Liver (tissue), 9 donors: ENCODE results near the gene RTN4RL2. TPM values are rescaled to one million over a fixed set of nuclear protein-coding genes. Genes with fewer than 3 reads are reported as not detected.
A peak's percentile ranks its signal among the peaks of the same experiment; 100 is the strongest.

Source experiments
- DNase-seq: peaks from one replicate; pipeline ENCODE4 v3.0.0-alpha.2; 2017; ENCODE audit warnings: low spot score
- H3K27ac ChIP-seq, 2 donors: one replicate each; pipeline ENCODE4 v1.7.0; 2013; ENCODE audit warnings: inconsistent platforms in 2 of 2, low read length in 2 of 2, control low read depth in 1 of 2, low read depth in 1 of 2, mild to moderate bottlenecking in 1 of 2
- H3K27me3 ChIP-seq, 4 donors: one replicate each; pipeline versions ENCODE4 v1.6.1 to v1.7.0; 2013; ENCODE audit warnings: low read length in 3 of 4, inconsistent platforms in 1 of 4, mild to moderate bottlenecking in 1 of 4, moderate library complexity in 1 of 4; ENCODE audit not compliant: control insufficient read depth in 4 of 4, insufficient read depth in 4 of 4
- H3K36me3 ChIP-seq, 4 donors: one replicate each; pipeline versions ENCODE4 v1.6.1 to v1.7.0; 2013; ENCODE audit warnings: low read length in 3 of 4, mild to moderate bottlenecking in 3 of 4, low read depth in 1 of 4, moderate library complexity in 1 of 4; ENCODE audit not compliant: control insufficient read depth in 4 of 4, insufficient read depth in 3 of 4
- H3K4me1 ChIP-seq, 4 donors: one replicate each; pipeline versions ENCODE4 v1.6.1 to v1.7.0; 2013; ENCODE audit warnings: low read length in 3 of 4, mild to moderate bottlenecking in 3 of 4, moderate library complexity in 1 of 4; ENCODE audit not compliant: control insufficient read depth in 4 of 4, insufficient read depth in 4 of 4
- H3K4me3 ChIP-seq, 3 donors: one replicate each; pipeline versions ENCODE4 v1.6.1 to v1.7.0; 2013; ENCODE audit warnings: low read length in 3 of 3, control low read depth in 1 of 3, low read depth in 1 of 3, mild to moderate bottlenecking in 1 of 3
- H3K9ac ChIP-seq, 2 donors: one replicate each; pipeline ENCODE4 v1.7.0; 2013; ENCODE audit warnings: low read length in 2 of 2, mild to moderate bottlenecking in 2 of 2, moderate library complexity in 2 of 2, control low read depth in 1 of 2, low read depth in 1 of 2
- H3K9me3 ChIP-seq, 4 donors: one replicate each; pipeline versions ENCODE4 v1.6.1 to v1.7.0; 2013; ENCODE audit warnings: low read length in 3 of 4; ENCODE audit not compliant: control insufficient read depth in 4 of 4
- CTCF ChIP-seq: fragments of 150-350 bp; IDR thresholded peaks from 2 replicates; pipeline ENCODE4 v1.5.1; 2017; ENCODE audit warnings: improper control_type of control experiment, low read depth, low read length; ENCODE audit not compliant: missing input control
- EGR1 ChIP-seq, 2 donors: IDR thresholded peaks; 2 replicates each; pipeline ENCODE4 v1.6.1; 2016 to 2018; ENCODE audit warnings: antibody characterized with exemption in 2 of 2, low read depth in 2 of 2
- FOXA1 ChIP-seq: IDR thresholded peaks from 2 replicates; pipeline ENCODE4 v1.6.1; 2016; ENCODE audit warnings: antibody characterized with exemption
- FOXA2 ChIP-seq: IDR thresholded peaks from 2 replicates; pipeline ENCODE4 v1.6.1; 2016; ENCODE audit warnings: antibody characterized with exemption
- GABPA ChIP-seq, 2 donors: IDR thresholded peaks in 1 of 2; conservative IDR thresholded peaks in 1 of 2; 2 replicates each; pipeline ENCODE4 v1.6.1; 2016; ENCODE audit warnings: antibody characterized with exemption in 2 of 2, mild to moderate bottlenecking in 1 of 2, moderate library complexity in 1 of 2
- HNF4A ChIP-seq, 2 donors: conservative IDR thresholded peaks; 2 replicates each; pipeline ENCODE4 v1.6.1; 2016; ENCODE audit warnings: antibody characterized with exemption in 2 of 2, mild to moderate bottlenecking in 2 of 2
- HNF4G ChIP-seq: IDR thresholded peaks from 2 replicates; pipeline ENCODE4 v1.6.1; 2016; ENCODE audit warnings: antibody characterized with exemption
- JUND ChIP-seq, 2 donors: IDR thresholded peaks; 2 replicates each; pipeline ENCODE4 v1.6.1; 2016; ENCODE audit warnings: antibody characterized with exemption in 2 of 2
- MAX ChIP-seq: IDR thresholded peaks from 2 replicates; pipeline ENCODE4 v1.6.1; 2016; ENCODE audit warnings: antibody characterized with exemption
- NR2F2 ChIP-seq: IDR thresholded peaks from 2 replicates; pipeline ENCODE4 v1.6.1; 2016; ENCODE audit warnings: antibody characterized with exemption
- RAD21 ChIP-seq, 2 donors: IDR thresholded peaks; 2 replicates each; pipeline ENCODE4 v1.6.1; 2016; ENCODE audit warnings: antibody characterized with exemption in 2 of 2, mild to moderate bottlenecking in 2 of 2
- RXRA ChIP-seq, 2 donors: IDR thresholded peaks; 2 replicates each; pipeline ENCODE4 v1.6.1; 2017 to 2018; ENCODE audit warnings: antibody characterized with exemption in 2 of 2, mild to moderate bottlenecking in 1 of 2
- SP1 ChIP-seq: IDR thresholded peaks from 2 replicates; pipeline ENCODE4 v1.6.1; 2018; ENCODE audit warnings: antibody characterized with exemption, mild to moderate bottlenecking
- TAF1 ChIP-seq: conservative IDR thresholded peaks from 2 replicates; pipeline ENCODE4 v1.6.1; 2016; ENCODE audit warnings: antibody characterized with exemption, mild to moderate bottlenecking
- YY1 ChIP-seq: IDR thresholded peaks from 2 replicates; pipeline ENCODE4 v1.6.1; 2016; ENCODE audit warnings: antibody characterized with exemption, mild to moderate bottlenecking
- WGBS: extraction: QIAGEN DNeasy Blood & Tissue Kit; methylation state at CpG from one replicate; pipeline ENCODE4 v1.1.7; 2013; 5-methylcytosine and 5-hydroxymethylcytosine counted together
- polyA plus RNA-seq, 2 donors: library from polyadenylated mRNA; stranded (reverse) in 1 of 2; unstranded in 1 of 2; fragments of 200-250 nt in 1 of 2; fragments of >200 nt in 1 of 2; fragmentation: Nextera tagmentation in 1 of 2; extraction: Ambion mirVana in 1 of 2; gene quantifications; one replicate each; pipeline versions ENCODE4 v1.2.1 to v1.2.3, GENCODE V29; 2013 to 2015
- total RNA-seq, 2 donors: library from RNA; depleted of rRNA; stranded (reverse); fragments of >200 nt; gene quantifications; one replicate each; pipeline ENCODE4 v1.2.3, GENCODE V29; 2014
- TF ChIP-seq, protein P1 (sequence below): IDR thresholded peaks from 2 replicates; pipeline ENCODE4 v1.6.1; 2016; ENCODE audit warnings: antibody characterized with exemption
- TF ChIP-seq, protein P2 (sequence below): IDR thresholded peaks from 2 replicates; pipeline ENCODE4 v1.6.1; 2016; ENCODE audit warnings: antibody characterized with exemption, mild to moderate bottlenecking
- TF ChIP-seq, protein P3 (sequence below): IDR thresholded peaks from 2 replicates; pipeline ENCODE4 v1.6.1; 2016; ENCODE audit warnings: antibody characterized with exemption
- donor health status: healthy.
- donor health status: healthy.
- donor health status: healthy.
- donor health status: healthy.
- donor health status: healthy.

Gene RTN4RL2
- total and polyA plus RNA-seq, 4 donors: 0.75 to 18.1 (median 3.2) TPM

GRCh38 chr11:57499413-57499982 is 39.2 kb downstream of the RTN4RL2 start:
- H3K36me3 ChIP-seq: peaks cover 0 to 8% (median 4%) of the 10 kb centered on the region in 4 donors
- peak overlapping the region in 1 of 3 donors; percentile 33 for H3K4me3 ChIP-seq
- TF ChIP-seq HNF4G (no peak), JUND (IDR thresholded peaks at IDR 0.05) (no peak), RXRA (IDR thresholded peaks at IDR 0.05) (peak; percentile 75 to 88), TAF1 (no peak), EGR1 (IDR thresholded peaks at IDR 0.05; ENCODE audit: low read depth in 2 of 2) (peak in 1 of 2 donors; percentile 20), FOXA1 (peak; percentile 39), HNF4A (conservative IDR thresholded peaks at IDR 0.05) (peak in 1 of 2 donors; percentile 30), FOXA2 (no peak), NR2F2 (peak; percentile 73), CTCF (peak; percentile 8), GABPA (IDR thresholded peaks at IDR 0.05 in 1 of 2, conservative IDR thresholded peaks at IDR 0.05 in 1 of 2) (no peak), MAX (no peak), YY1 (peak; percentile 68), SP1 (peak; percentile 91), RAD21 (IDR thresholded peaks at IDR 0.05) (peak; percentile 23 to 31)
- TF ChIP-seq, protein P1, sequence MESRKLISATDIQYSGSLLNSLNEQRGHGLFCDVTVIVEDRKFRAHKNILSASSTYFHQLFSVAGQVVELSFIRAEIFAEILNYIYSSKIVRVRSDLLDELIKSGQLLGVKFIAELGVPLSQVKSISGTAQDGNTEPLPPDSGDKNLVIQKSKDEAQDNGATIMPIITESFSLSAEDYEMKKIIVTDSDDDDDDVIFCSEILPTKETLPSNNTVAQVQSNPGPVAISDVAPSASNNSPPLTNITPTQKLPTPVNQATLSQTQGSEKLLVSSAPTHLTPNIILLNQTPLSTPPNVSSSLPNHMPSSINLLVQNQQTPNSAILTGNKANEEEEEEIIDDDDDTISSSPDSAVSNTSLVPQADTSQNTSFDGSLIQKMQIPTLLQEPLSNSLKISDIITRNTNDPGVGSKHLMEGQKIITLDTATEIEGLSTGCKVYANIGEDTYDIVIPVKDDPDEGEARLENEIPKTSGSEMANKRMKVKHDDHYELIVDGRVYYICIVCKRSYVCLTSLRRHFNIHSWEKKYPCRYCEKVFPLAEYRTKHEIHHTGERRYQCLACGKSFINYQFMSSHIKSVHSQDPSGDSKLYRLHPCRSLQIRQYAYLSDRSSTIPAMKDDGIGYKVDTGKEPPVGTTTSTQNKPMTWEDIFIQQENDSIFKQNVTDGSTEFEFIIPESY: no peak
- TF ChIP-seq, protein P2, sequence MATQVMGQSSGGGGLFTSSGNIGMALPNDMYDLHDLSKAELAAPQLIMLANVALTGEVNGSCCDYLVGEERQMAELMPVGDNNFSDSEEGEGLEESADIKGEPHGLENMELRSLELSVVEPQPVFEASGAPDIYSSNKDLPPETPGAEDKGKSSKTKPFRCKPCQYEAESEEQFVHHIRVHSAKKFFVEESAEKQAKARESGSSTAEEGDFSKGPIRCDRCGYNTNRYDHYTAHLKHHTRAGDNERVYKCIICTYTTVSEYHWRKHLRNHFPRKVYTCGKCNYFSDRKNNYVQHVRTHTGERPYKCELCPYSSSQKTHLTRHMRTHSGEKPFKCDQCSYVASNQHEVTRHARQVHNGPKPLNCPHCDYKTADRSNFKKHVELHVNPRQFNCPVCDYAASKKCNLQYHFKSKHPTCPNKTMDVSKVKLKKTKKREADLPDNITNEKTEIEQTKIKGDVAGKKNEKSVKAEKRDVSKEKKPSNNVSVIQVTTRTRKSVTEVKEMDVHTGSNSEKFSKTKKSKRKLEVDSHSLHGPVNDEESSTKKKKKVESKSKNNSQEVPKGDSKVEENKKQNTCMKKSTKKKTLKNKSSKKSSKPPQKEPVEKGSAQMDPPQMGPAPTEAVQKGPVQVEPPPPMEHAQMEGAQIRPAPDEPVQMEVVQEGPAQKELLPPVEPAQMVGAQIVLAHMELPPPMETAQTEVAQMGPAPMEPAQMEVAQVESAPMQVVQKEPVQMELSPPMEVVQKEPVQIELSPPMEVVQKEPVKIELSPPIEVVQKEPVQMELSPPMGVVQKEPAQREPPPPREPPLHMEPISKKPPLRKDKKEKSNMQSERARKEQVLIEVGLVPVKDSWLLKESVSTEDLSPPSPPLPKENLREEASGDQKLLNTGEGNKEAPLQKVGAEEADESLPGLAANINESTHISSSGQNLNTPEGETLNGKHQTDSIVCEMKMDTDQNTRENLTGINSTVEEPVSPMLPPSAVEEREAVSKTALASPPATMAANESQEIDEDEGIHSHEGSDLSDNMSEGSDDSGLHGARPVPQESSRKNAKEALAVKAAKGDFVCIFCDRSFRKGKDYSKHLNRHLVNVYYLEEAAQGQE: peak; percentile 42
- TF ChIP-seq, protein P3, sequence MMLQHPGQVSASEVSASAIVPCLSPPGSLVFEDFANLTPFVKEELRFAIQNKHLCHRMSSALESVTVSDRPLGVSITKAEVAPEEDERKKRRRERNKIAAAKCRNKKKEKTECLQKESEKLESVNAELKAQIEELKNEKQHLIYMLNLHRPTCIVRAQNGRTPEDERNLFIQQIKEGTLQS: no peak
- no peaks in the 10 kb centered on the region for H3K9me3 ChIP-seq
- WGBS: 6% methylated on average over 35 of the region's 35 CpGs
- peaks cover 41 to 89% (median 83%) of the 10 kb centered on the region in 4 donors for H3K4me1 ChIP-seq
- H3K9ac ChIP-seq: peak overlapping the region in 1 of 2 donors; percentile 31
- H3K27ac ChIP-seq: peak overlapping the region; percentile 79 to 82
- no peaks in the 10 kb centered on the region for H3K27me3 ChIP-seq
- peak; percentile 99 for DNase-seq
